Hematopoietic multipotent progenitor cell treated with erythropoietin and hydrocortisone succinate and interleukin-3 and kit ligand, for 8 days (in vitro differentiated cells): ENCODE results near the gene NRP1.

Experiments
- DNase-seq: peaks from one replicate; pipeline ENCODE4 v3.0.0-alpha.2; 2015

NRP1 gene

DNA sequence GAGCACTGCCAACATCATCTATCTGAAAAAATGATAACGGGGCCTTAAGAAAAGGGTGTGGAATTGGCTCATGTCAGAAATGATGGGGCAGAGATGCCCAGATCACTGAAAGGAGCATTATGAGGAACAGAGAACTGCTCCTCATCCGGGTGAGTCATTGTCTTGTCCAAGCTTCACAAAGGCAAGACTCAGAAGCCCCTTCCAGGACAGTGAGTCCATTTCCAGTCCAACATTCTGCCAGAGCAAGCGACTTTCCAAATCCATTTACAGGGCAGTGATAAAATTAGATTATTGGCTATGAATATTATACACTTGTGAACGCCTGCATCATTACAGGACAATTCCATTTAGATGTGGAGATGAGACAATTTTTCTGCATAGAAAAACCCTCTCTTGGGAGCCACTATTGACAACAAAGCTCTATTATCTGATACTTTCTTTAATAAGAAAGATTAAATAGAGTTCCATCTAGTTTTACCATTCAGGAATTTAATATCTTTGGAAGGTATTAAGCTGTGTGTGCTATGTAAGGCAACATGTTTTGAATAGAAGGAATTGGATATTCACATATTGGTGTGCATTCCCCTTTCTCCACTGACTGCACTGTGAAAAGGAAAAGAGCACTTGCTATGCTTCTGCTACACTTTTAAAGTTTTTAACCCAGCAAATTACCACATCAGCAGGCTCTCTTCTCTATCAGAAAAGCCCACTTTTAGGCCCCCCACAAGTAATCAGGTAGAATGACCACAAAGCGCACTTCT lies 159.6 kb downstream of the NRP1 start:
- no peak for DNase-seq

DNA sequence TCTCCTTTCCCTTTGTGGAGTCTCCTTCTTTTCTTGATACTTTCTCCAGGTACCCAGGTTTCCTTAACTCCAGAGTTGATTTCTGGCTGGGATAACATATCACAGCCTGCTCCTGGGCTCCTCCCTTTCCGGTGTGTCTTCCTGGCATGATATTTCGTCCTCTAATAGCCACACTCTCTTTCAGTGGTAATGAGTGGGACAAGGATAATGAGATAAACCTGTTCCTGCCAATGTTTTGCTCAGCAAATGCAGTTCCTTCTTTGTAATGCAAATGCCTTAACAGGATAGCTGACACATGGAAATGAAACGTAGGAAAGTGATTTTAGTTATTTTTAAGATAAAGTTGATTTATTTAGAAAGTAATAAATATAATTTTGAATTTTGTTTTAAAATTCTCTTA lies 168.6 kb downstream of the NRP1 start:
- DNase-seq: no peak

DNA sequence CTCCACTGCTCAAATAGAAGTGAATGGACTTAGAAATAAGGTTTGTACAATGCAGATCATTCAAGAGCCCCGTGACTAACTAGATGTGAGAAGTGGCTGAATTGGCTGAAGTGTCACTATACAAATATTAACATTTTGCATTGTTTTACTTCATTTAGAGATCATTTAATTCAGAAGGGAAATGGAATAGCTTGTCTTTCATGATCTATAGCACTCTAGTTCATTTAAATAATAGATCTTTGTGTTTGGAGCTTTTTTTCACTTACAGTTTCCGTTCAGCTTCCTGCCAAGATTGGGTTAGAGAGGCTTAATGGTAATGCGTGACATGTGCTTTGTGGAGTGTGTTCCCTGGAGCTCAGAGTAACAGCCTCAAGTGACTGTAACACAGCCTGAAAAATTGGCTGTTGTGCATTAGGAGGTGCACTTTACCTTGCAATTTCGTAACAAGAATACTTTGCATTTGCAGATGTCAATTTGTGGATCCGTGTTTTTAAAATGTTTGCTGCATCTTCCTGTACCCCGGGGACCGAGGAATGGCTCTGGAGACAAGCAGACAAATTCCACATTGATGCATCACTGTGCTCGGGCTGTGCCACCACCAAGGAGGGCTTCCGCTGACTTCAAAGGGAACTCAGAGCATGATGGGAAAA lies 170.3 kb downstream of the NRP1 start:
- DNase-seq: no peak

DNA sequence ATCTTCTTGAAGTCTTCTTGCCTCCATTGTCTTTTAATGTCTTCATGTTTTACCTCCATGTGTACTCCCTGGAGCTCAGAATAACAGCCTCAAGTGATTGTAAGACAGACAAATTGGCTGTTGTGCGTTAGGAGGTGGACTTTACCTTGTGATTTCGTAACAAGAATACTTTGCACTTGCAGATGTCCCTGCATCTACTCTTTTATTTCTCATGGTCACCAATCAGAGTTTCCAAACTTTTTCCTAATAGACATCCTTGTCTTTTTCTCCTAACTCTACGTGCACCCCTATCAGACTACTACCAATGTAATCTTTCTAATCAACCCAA lies 172.3 kb downstream of the NRP1 start:
- DNase-seq: no peak

DNA sequence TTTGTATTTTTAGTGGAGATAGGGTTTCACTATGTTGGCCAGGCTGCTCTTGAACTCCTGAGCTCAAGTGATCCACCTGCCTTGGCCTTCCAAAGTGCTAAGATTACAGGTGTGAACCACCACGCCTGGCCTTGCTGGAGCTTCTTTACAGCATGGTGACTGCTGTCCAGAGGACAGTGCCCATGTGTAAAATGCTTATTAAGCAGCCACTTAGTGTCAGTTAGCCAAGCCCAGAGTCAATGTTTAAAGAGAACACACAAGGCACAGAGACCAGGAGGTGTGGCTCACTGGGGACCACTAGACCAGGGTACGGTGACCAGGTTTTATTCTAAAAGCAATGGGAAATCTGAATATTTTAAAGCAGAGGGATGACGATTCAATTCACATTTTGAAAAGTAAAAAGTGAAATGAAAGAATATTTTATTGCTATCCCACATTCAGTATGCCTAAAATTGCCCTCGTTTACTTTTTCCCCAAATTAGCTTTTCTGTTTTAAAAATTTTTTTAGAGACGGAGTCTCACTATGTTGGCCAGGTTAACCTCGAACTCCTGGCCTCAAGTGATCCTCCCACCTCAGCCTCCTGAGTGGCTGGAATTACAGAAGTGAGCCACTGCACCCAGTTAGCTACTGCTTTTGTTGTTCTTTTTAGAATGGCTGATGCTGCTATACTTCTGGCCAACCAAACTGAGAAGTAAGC lies 172.8 kb downstream of the NRP1 start:
- no peak for DNase-seq

DNA sequence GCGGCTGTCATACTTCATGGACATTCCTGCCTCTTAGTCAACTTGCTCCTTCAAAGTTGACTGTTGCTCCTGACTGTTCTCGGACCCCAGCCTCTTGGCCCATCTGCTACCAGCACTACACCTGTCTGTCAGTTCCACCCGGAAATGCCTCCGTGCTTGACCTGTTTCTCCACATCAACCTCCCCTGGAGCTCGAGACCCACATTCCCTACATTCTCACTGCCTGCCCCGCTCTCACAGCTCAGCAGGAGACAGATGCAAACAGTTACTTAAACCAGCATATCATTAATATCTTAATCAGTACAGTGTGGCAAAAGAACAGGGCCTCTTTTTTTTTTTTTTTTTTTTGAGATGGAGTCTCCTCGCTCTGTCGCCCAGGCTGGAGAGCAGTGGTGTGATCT lies 174.3 kb downstream of the NRP1 start:
- no peak for DNase-seq

DNA sequence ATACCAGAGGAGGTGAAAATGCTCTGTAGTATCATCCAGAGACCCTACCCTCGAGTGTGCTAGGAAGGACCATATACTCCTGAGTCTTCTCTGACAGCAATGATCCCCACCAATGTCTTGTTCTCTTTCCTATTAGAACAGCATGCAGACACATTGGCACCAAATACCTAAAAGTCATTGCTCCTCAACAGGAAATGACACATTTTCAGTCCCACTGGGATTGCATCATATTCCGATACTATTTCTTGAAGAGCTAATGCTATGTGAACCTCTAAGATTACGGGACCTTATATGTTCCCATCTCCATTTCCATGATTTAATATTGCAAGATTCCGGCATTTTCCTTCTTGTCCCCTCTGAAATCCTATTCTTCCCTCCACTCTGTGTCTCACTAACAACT lies 177.4 kb downstream of the NRP1 start:
- DNase-seq: no peak

DNA sequence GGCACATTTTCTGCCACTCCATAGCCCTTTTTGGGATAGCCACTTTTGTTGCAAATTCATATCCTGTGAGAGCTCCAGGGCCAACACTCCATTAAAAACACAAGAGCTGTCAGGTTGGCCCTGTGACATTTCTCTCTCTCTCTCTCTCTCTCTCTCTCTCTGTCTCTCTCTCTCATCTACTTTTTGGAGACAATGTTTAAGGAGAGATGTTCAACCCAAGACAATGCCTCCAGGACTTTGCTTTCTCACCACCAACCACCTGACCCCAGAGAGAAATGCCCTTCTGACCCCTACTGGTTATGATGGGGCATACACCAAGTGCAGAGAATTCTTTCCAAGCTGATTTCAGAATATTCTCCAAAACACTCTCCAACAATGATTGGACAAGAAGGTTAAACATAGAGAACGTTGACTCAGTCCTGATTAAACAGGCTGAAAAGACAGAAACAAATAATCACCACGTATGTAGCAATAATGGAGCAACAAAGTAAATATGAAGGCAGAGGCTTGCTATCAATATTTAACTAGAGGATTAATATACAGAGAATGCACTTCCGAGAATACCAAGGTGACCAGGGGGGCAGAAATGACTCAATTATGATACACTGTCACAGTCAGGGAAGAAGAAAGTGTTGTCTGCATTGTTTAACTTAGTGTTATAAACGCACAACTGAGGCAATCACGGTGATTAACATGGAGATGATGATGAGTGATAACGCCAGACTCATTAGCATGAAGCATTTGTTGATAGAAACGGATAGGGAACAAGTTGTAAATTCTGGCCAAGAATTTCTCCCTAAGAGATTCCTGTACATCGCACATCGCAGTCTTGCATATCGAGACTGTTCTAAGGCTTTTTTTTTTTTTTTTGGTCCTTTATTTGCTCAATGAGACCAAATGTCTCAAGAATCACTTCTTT lies 178.5 kb downstream of the NRP1 start:
- peak; percentile 37 for DNase-seq

DNA sequence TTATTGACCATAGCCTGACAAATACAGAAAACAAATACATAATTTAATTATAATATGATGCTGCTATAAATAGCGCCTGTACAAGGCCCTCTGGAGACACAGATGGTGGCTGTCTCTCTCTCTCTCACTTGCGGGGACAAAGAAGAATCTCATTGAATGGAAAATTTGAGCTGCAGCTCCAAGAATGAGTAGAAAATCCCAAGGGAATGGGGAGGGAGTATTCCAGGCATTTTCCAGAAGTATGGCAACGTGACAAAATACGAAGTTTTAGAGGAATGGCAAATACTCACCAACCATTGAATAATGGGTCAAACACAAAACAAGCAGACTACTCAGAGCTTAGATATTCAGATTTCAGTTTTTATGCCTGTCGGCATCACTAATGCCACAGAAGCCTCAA lies 179.9 kb downstream of the NRP1 start:
- DNase-seq: no peak

DNA sequence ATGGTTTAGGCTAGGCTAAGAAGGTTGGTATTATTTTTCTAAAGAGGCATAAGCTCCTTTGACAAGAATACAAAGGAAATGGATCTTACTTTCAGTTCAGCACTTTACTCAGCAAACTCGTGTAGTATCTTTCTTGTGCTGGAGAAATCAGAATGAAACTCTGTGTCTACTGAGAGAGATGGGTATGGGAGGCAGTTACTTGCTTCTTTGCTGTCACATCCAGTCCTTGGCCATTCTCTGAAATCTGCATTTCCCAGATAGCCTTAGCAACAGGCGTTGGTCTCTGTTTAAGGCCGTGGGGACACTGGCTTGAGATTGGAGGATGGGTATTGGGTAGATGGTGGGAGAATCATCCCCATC lies 180.5 kb downstream of the NRP1 start:
- no peak for DNase-seq

DNA sequence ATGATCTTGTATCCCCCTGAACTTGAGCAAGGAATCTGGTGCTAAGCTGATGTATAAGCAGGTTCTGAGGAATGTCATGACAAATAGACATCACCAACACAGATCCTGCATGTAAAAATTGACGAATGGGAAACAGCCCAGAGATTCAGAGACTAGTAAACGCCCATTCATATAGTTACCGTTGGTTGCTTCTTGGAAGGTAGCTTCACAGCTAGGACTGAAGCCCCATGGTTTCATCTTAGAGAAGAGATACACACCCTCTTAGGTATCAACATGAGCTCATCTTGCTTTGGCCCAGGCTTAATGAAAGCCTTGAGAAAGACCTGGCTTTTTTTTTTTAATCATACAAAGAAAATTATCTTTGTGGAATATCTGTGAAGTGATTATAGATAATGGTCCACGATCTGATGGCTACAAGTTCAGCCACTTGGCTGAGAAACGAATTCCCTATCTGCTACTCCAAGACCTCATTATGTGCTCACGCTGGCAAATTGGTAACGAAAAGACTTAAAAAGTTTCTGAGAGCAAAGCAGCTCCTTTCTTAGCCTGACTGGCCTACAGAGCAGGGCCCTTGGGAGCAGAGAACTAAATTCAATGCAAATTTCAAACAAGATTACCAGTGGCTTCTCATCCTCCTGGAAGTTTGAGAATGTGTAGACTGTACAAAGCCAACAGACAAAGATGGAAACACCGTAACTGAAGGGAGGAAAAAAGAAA lies 181.1 kb downstream of the NRP1 start:
- no peak for DNase-seq

DNA sequence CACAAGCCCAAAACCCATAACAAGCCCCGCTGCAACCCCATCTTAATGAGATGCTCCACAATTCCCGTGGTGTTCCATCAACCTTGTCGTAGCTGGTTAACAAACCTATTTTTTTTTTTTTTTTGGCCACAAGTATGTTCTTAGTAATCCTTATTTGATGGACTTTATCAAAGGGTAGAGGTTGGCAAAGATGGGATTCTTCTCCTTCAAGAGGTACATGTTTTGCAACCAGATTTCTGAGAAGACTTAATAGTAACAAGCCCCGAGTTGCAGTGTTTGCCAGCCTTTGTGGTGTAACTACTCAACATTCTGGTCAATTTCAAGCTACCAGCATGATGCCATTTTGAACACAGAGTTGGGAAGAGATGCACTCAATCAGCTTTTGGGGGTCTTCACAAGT lies 181.7 kb downstream of the NRP1 start:
- no peak for DNase-seq

DNA sequence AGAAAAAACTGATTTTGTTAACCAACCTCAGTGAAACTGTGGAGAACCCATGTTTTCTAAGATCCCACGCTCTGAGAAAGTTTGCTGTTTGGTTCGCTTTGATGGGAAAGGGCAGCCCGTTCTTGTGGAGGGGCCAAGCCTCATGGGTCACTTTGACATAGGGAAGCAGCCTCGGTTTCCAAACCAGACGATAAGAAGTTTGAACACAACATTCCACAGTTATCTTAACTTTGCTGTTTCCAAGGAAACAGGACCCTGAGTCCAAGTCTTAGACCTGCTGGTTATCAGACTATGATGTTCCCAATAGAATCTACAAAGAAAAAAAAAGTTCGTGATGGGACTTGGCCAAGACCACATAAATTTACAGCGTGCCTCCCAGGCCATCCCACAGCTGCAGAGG lies 182.3 kb downstream of the NRP1 start:
- no peak for DNase-seq

DNA sequence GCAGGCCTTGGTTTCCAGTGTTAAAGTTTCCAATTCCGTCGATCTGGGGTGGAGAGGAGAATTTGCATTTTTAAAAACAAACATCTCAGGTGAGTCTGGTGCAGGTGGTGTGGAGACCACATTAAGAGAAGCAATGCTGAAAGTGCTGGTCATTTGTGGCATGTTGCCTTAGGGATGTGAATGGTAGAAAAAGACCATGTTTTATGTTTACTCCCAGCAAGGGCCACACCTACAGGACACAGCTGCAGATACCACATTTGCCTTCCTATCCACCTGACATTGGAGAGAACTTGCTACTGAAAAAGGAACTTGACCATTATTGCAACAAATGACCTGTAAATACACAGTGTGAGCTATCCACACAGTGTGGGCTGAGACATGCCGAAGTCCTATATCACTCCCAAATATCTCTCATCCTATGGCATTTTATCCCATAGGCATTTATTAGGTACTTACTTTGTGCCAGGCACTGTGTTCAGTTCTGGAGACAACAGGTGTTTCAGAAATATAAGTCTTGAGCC lies 183.1 kb downstream of the NRP1 start:
- DNase-seq: no peak

DNA sequence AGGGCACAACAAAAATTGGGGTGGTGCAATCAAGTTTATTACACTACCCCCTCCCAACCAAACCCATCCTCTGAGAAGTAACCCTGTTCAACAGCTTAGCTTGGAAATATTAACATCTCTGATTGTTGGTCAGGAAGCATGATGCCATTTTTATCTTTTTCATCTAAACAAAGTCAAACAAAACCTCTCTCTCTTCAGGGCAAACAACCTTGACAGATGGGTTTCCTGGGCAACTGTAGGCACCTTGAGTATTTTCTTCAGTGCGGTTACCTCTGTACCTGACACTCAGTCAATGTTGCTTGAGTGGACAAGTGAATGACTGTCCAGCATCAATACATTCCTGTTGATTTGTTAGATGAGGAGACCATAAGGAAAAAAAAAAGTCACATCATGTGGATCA lies 183.6 kb downstream of the NRP1 start:
- DNase-seq: no peak

DNA sequence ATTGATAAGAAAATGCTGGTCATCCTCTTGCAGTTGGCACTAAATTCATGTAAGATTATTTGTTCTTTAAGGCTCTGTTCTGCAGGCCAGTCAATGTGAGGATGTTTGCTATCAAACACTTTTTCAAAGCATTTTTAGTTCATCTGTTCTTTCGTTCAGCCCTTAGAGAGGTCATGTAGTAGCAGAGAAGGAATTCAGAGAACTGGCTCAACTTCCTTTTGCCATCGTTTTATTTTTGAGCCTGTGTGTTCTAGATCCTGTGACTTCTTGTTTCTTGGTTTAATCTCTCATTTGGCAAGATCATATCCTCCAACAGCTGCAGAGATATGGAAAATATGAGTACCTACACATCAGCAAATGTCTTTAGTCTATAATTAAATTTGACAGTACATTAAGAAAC lies 184.3 kb downstream of the NRP1 start:
- no peak for DNase-seq

DNA sequence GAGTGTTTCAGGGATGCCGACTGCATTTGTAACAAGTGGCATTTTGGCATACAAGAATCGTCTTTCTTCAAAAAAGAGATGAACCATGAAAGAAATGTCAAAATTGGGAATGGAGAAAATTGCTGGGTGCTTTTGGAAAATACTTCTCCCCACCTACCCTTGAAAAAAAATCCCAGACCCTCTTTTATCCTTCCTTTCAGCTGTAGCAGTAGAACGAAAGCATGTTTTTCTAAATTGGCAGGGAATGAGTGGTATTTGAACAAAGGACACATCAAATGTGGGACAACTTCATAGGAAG lies 187.5 kb downstream of the NRP1 start:
- DNase-seq: no peak

DNA sequence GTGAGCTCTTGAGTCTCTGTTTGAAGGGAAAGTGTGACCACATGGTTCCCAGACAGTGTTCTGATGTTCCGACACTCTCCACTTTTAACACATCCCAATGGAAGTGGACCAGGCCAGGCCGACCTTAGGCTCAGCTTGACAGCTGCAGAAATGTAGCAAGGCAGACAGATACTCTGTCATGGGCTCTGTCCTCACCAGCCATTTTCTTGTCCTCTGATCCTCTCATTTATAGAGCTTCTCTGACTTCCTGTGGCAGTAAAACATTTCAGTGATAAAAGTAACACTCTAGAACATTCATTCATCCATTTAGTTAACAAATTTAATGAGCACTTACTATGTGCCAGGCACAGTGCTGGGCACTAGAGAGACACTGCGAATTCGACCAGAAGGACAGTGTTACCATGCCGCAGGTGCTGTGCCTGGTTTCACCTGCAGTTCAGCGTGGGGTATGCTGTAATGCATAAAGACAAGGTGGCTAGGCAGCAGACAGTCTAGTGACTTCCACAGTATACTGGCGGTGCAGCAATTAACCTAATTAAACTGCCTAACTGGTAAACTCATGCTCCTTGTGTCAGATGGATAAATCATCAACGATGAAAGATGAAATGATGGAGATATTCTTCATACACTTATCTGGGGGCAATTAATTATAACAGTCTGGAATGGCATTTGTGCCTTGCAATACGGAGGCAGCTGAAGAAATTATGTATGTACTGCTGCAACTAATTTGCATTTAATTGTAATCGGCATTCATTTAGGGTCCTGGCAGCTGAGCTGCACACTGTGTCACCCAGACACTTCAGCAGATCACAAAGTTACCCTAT lies 188.1 kb downstream of the NRP1 start:
- DNase-seq: no peak

DNA sequence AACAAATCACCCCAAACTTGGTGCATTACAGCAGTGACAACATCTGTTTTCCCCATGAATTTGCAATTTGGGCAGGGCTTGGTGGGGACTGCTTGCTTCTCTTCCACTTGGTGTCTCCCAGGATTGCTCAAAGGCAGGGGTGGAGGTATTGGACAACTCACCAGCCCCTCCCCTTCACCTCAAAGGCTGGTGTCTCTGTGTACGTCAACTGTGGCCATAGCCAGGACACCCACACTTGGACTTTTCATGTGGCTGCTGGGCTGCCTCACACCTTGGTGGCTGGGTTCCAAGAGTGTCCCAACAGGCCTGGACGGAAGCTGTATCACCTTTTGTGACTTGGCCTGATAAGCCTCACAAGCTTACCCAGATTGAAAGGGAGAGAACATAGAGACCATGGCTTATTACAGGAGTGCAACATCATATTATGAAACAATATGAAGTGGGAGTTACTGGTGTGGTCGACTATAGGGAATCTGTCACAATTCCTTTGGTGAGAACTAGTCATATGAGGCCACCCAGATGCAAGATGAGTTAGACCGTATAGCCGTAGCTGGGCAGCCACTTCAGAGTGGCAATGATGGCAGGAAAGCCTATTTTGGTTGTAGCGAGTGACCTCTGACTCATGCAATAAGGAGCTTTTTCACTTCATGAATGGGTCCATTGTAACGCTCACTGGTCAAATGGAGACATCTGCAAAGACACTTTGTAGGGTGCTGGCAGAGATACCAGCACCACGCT lies 188.8 kb downstream of the NRP1 start:
- DNase-seq: no peak

DNA sequence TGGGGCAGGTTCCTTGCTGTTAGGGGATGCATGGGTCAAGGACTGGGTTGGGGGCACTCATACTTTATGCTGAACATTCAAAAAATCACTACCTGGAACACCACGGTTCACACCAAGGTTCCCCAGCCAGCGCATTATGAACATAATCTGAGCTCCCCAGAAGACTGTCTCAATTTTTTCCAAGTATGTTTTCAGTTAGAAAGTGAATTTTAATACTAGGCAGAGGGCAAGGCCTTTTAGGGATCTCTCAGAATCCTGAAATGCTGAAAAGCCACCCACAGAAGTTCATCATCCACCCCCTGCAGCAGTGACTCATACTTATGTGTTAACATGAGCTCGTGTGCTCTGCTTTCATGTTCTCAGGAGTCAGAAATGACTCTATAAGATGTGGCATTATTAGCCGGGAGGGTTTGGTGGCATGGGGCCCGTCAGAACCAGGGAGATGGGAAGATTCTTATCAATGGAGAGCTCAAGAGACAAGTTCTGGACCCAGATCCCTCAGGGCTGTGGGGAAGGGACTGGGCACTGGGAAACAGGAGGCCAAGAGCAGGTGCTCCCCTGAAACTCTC lies 191.2 kb downstream of the NRP1 start:
- DNase-seq: no peak

DNA sequence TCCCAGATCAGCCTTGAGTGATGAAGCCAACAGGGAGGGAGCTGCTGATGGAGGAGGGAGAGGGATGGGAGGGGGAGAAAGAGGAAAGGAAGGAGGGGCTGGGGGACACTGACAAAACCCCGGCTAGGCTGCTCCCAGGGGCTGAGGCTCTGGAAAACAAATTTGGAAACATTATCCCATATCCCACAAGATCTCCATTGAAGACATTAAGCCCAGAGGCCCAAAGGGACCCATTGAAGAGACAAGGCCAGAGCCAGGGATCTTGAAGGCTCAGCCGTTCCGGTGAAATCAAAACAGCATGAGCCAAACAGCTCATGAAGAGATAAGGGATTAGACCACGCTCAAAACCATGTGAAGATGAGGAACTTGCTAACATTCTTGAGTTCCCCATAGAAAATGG lies 192.2 kb downstream of the NRP1 start:
- DNase-seq: no peak
